PC-3 (cell line): ENCODE measurements around the gene HIRA.

ENCODE experiments used
- EZH2 ChIP-seq: fragments of 300-600 bp; sonication (generic); IDR thresholded peaks from one replicate; pipeline ENCODE4 v1.6.1; 2017; ENCODE audit warnings: antibody characterized with exemption, mild to moderate bottlenecking, low read length; ENCODE audit not compliant: unreplicated experiment
- EZH2phosphoT487 ChIP-seq: fragments of 300-600 bp; sonication (generic); IDR thresholded peaks from 2 replicates; pipeline ENCODE4 v1.6.1; 2018; ENCODE audit warnings: mild to moderate bottlenecking, antibody characterized with exemption, low read length, borderline replicate concordance
- TF ChIP-seq, protein P1 (sequence below): fragments of 300-600 bp; sonication (generic); conservative IDR thresholded peaks from 2 replicates; pipeline ENCODE4 v1.5.1; 2017; ENCODE audit warnings: antibody characterized with exemption, low read depth, mild to moderate bottlenecking, low read length

DNA sequence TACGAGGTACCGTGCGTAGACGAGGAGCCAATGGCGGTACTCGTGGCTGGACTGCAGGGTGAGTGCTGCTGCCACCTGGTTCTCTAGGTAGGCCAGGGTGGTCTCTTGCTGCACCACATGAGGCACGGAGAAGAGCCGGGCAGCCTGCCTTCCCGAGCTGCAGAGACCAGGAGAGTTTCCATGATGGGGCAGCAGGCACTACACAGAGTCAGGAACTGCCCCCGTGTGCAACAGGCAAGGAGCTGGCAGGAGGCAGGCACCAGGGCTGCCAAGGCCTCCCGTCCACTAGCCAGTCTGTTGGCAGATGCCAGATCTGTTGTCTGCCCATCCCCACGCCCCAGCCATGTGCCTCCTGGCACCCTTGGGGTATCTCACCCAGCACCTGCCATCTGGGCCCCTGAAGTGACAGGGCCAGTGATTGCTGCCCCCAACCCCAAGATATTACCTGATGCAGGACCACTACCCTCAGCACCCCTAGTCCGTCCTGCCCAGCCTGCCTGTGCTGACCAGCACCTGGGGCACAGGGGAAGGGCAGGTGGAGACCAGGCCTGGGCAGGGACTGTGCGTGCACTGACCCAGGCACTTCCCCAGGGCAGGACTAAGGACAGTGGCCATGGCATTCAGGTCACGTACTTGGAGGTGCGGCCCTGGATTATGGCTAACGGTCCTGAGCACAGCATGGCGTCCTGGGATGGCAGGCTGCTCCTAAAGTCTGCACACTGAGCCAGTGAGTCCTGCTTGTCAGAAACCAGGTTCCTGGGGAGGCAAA lies 78.0 kb downstream of the HIRA start:
- TF ChIP-seq, protein P1, sequence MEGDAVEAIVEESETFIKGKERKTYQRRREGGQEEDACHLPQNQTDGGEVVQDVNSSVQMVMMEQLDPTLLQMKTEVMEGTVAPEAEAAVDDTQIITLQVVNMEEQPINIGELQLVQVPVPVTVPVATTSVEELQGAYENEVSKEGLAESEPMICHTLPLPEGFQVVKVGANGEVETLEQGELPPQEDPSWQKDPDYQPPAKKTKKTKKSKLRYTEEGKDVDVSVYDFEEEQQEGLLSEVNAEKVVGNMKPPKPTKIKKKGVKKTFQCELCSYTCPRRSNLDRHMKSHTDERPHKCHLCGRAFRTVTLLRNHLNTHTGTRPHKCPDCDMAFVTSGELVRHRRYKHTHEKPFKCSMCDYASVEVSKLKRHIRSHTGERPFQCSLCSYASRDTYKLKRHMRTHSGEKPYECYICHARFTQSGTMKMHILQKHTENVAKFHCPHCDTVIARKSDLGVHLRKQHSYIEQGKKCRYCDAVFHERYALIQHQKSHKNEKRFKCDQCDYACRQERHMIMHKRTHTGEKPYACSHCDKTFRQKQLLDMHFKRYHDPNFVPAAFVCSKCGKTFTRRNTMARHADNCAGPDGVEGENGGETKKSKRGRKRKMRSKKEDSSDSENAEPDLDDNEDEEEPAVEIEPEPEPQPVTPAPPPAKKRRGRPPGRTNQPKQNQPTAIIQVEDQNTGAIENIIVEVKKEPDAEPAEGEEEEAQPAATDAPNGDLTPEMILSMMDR = no peak
- no peak for TF ChIP-seq EZH2phosphoT487
- no peak for TF ChIP-seq EZH2
